GM12874 (cell line): Measurements from ENCODE around the gene TBC1D19.

Experiments used
- TF ChIP-seq, protein P1 (sequence below): IDR thresholded peaks from 2 replicates; pipeline ENCODE4 v1.5.1; 2011; ENCODE audit warnings: low read depth, mild to moderate bottlenecking, control low read depth, low read length, moderate library complexity; ENCODE audit not compliant: insufficient read depth

The TBC1D19 gene

DNA sequence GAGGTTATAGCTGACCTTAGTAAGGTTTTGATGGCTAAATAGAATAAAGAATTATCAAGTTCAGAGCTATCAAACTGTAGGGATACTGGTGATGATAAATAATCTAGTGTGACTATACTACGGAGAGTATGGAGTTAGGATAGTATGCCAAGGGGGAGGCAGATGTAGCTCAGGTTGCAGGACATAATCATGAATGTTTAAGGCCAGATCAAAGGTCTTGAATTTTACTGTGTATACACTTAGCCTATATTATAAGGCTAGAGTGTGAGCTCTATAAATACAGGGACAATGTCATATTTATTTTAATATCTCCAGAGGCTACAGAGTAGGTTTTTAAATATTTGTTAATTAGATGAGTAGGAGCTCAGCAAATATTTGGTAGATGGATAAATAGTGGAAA is 145.7 kb downstream of the TBC1D19 start:
- TF ChIP-seq, protein P1, sequence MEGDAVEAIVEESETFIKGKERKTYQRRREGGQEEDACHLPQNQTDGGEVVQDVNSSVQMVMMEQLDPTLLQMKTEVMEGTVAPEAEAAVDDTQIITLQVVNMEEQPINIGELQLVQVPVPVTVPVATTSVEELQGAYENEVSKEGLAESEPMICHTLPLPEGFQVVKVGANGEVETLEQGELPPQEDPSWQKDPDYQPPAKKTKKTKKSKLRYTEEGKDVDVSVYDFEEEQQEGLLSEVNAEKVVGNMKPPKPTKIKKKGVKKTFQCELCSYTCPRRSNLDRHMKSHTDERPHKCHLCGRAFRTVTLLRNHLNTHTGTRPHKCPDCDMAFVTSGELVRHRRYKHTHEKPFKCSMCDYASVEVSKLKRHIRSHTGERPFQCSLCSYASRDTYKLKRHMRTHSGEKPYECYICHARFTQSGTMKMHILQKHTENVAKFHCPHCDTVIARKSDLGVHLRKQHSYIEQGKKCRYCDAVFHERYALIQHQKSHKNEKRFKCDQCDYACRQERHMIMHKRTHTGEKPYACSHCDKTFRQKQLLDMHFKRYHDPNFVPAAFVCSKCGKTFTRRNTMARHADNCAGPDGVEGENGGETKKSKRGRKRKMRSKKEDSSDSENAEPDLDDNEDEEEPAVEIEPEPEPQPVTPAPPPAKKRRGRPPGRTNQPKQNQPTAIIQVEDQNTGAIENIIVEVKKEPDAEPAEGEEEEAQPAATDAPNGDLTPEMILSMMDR: no peak

DNA sequence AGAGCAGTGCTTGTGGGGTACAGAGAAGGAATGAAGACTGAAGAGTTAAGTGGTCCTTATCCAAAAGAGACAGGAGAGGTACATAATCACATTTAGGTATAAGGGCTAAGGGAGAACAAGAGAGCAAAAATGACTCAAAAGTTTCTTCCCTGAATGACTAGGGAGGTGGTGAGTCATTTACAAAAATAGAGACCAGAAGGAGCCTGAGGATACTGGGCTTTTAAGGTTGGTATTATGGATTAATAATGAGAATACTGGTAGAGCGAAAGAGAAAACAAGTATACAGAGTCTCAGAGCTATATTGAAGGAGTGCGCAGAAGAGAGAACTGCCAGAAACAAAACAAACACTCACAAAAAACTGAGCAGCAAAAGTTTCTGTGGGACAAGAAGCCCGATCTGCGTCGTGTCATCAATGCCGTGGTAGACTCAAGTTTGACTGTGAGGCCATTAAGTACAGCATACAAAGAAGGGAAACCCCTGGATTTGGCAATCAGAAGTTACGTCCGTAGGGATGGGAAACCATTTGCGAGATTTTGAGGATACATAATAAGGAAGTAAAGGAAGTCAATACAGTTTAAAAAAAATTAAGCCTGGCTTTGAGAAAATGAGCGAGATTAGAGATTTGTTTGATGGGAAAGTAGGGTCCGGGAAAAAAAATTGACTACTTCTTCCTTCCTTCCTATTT is 147.6 kb downstream of the TBC1D19 start:
- TF ChIP-seq, protein P1: no peak

DNA sequence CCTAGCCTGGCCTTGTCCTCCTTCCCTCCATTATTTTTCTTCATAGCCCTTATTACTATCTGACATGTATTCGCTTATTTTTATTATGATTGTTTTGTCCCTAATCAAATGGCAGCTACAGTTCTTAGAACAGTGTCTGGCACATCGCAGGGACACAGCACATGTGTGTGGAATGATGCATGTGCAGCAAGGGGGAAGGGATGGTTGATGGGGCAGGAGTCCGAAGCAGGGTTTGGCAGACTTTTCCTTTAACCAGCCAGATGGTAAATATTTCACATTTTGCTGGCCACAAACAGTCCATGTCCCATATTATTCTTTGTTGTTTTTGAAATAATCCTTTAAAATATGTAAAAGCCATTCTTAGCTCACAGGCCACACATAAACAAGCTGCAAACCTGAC is 148.5 kb downstream of the TBC1D19 start:
- TF ChIP-seq, protein P1: no peak

DNA sequence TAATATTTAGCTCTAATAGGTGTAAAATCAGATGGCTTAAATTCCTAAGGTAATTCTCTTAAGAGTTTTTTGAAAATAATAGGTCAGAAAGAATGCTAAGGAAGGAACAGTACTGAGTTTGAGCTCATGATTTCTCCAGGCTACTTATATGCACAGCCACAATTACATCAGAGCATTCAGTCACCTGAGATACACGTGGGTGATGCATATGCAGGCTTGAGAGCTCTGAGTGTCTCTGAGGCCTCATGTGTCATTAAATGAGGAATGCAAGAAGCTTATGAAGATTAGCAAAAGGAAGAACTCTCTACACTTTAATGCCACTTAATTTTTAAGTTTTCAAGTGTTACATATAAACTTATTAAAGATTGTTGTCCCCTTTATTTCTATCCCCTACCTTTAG is 152.7 kb downstream of the TBC1D19 start:
- TF ChIP-seq, protein P1: no peak

DNA sequence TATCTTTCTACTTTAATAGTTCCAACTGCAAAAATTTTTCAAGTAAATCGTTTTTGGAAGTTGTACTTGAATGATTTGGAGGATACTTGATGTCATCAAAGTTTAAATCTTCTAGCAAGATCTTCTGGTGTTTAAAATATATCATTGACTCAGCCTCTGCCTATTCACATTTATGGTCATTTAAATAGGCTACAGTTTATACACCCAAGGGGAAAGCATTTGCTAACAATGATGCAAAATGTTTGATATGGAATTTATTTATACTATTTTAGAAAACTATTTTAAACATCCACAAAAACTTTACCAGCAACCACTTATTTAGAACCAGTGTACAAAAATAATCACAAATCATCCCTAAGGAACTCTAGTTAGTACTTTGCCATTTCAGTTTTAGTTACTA is 153.5 kb downstream of the TBC1D19 start:
- TF ChIP-seq, protein P1: no peak

DNA sequence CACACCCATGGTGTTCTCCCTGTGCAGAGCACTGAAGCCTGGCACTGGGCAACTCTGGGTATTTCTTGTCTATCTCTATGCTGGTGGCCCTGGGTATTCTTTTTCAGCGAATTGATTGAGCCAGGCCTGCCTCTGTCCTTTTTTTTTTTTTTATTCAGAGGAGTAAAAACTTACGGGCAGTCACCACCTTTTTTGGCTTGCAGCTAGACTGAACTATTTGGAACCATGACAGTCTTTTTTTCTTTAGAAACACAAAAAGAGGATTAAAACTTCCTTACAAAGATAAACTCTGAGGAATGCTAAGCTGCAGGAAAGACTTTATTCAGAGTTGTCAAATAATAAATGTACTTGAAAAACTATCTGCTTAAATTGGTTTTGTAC is 157.6 kb downstream of the TBC1D19 start:
- TF ChIP-seq, protein P1: no peak

DNA sequence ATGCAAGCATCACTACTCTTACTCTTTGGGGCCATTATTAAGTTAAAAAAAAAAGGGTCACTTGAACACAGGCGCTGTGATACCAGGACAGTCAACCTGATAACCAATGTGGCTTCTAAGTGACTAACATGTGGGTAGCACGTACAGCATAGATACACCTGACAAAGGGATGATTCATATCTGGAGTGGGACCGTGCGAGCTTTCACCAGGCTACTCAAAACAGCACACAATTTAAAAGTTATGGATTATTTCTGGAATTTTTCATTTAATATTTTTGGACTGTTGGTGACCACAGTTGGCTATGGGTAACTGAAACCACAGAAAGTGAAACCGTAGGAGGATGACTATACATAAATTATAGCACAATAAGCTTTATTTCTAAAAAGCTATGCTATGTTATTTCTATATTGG is 162.9 kb downstream of the TBC1D19 start:
- TF ChIP-seq, protein P1: no peak
